Epithelial cell of prostate (primary cell): ENCODE results near the gene SMAP1.

Source experiments
- DNase-seq: peaks from one replicate; pipeline ENCODE4 v3.0.0-alpha.2; 2011; ENCODE audit warnings: low read depth, low spot score
- H3K27ac ChIP-seq: fragments of 450-650 bp; 2 replicates; pipeline ENCODE4 v1.5.1; 2017; ENCODE audit warnings: mild to moderate bottlenecking

SMAP1 gene

GRCh38 chr6:70884074-70884983 is 216.6 kb downstream of the SMAP1 start:
- H3K27ac ChIP-seq, result no peak overlapping the region
- DNase-seq, result no peak

- DNase-seq, result no peak
- H3K27ac ChIP-seq, result no peak overlapping the region
Measured at GRCh38 chr6:70886071-70886470, 218.4 kb downstream of the SMAP1 start.

DNA sequence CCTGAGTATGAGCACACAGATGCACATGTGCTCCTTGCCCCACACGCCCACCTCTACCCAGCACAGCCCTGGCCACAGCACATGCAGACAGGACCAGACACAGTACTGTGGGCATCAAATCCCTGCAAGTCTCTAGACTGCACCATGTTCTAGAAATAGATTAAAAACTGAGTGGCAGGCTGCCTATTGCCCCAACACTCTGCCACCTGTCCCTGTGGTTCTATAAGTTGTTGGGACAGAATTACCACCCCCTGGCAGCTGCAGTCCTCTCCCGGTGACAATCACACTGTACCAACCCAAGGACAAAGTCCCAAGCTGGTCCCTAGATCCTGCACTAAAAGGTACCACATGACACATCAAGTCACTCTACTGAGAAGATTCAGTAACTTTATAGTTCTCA is 219.0 kb downstream of the SMAP1 start:
- DNase-seq, result no peak
- H3K27ac ChIP-seq, result no peak overlapping the region

GRCh38 chr6:70889270-70889669 is 221.6 kb downstream of the SMAP1 start:
- DNase-seq, result no peak
- no peak overlapping the region for H3K27ac ChIP-seq

GRCh38 chr6:70894001-70894400 is 226.3 kb downstream of the SMAP1 start:
- DNase-seq, result no peak
- no peak overlapping the region for H3K27ac ChIP-seq

- no peak for DNase-seq
- H3K27ac ChIP-seq, result no peak overlapping the region
Measured at GRCh38 chr6:70900047-70900446, 232.4 kb downstream of the SMAP1 start.

DNA sequence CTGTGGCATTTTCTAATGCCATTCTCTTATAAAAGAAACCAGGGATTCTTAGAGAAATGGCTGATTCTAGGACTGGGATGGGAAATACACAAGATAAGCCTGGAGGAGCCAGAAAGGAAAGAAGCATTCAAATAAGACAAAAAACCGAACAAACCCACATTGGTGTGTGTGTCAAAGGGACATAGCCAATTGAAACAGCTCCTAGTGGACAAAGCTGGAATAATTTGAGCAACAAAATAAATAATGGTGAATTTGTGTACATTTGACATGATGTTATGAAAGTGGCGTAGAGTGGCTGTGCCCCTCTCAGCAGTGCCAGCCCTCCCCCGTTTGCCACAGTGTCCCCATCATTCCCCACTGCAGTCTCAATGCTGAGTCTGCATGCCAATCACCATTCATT is 233.6 kb downstream of the SMAP1 start:
- no peak for DNase-seq

DNA sequence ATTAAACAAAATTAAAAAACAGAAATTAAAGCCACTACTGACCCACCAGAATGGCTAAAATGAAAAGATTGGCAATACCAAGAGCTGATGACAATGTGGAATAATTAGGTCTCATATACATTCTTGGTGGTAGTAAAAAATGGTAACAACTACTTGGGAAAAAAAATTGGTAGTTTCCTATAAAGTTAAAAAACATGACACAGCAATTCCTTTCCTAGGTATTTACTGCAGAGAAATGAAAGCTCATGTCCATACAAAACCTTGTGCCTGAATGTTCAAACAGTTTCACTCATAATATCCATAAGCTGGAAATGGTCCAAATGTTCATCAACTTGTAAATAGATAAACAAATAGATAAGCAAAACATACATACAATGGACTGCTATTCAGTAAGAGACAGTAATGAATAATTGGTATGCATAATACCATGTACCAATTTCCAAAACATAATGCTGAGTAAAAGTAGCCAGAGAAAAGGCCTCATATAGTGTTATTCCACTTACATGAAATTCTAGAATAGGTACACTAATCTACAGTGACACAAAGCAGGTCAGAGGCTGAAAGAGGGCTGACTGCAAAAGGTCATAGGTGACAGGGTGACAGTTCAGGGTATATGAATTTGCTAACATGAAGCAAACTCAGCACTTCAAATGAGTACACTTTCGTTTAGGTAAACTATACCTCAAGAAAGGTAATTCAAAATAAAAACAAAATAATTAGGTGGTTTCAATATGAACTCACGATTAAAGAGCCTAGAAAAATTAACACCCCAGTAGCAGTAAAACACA is 236.2 kb downstream of the SMAP1 start:
- no peak overlapping the region for H3K27ac ChIP-seq
- no peak for DNase-seq

More for the DNA sequence above, 233.6 kb downstream of the SMAP1 start:
- H3K27ac ChIP-seq, result no peak overlapping the region

- DNase-seq, result no peak
- H3K27ac ChIP-seq, result no peak overlapping the region
Measured at GRCh38 chr6:70905742-70906141, 238.1 kb downstream of the SMAP1 start.
